K562 (cell line): ENCODE measurements around the gene VSTM2A. TPM values are rescaled to one million over a fixed set of nuclear protein-coding genes. Genes with fewer than 3 reads are reported as not detected.

Experiments
- CBFA2T2 ChIP-seq: fragments of 450-650 bp; conservative IDR thresholded peaks from 2 replicates; pipeline ENCODE4 v1.6.1; 2017; ENCODE audit warnings: mild to moderate bottlenecking
- PTTG1 ChIP-seq: fragments of 450-650 bp; IDR thresholded peaks from 2 replicates; pipeline ENCODE4 v1.6.1; 2016; ENCODE audit warnings: low read depth, mild to moderate bottlenecking, missing genetic modification characterization, missing compliant biosample characterization
- SAFB2 ChIP-seq: fragments of 200-400 bp; formaldehyde crosslinking; IDR thresholded peaks from 2 replicates; pipeline ENCODE4 v1.6.1; 2018; ENCODE audit warnings: borderline replicate concordance, low read length, low read depth, moderate library complexity; ENCODE audit not compliant: severe bottlenecking
- TAF1 ChIP-seq: IDR thresholded peaks from 2 replicates; pipeline ENCODE4 v1.6.1; 2011; ENCODE audit warnings: mild to moderate bottlenecking, low read length, moderate library complexity; ENCODE audit not compliant: insufficient read depth, control insufficient read depth, severe bottlenecking; ENCODE audit errors: extremely low read depth
- TEAD4 ChIP-seq, 2 experiments: sonication (generic) in 1 of 2; formaldehyde crosslinking in 1 of 2; IDR thresholded peaks; 2 replicates each; pipeline versions ENCODE4 v1.6.1 to v1.8.0; 2012 to 2022; ENCODE audit warnings: borderline replicate concordance in 1 of 2, inconsistent platforms in 1 of 2, low read length in 1 of 2, mild to moderate bottlenecking in 1 of 2, missing genetic modification reagents in 1 of 2
- ZNF282 ChIP-seq: sonication (generic); formaldehyde crosslinking; IDR thresholded peaks from 2 replicates; pipeline ENCODE4 v1.8.1; 2023; ENCODE audit warnings: missing genetic modification reagents
- ZNF592 ChIP-seq: fragments of 450-650 bp; IDR thresholded peaks from 2 replicates; pipeline ENCODE4 v1.6.1; 2017; ENCODE audit warnings: antibody characterized with exemption, mild to moderate bottlenecking
- polyA plus RNA-seq, 8 experiments: library from polyadenylated mRNA; depleted of rRNA in 4 of 8; stranded (reverse) in 5 of 8; unstranded in 3 of 8; fragments of >200 nt; fragmentation: Nextera tagmentation in 2 of 8; fragmentation: Illumina TruSeq in 1 of 8; extraction: Ambion mirVana in 2 of 8; extraction: Trizol in 1 of 8; gene quantifications; 2 replicates each; pipeline versions ENCODE4 v1.2.1 to v1.2.3, GENCODE V29; 2011 to 2014; ENCODE audit warnings: inconsistent platforms in 1 of 8, missing spikeins in 1 of 8
- total RNA-seq, 7 experiments: library from RNA; depleted of rRNA in 6 of 7; stranded (reverse); fragments of >200 nt in 6 of 7; fragmentation: Illumina TruSeq in 2 of 7; extraction: Trizol in 2 of 7; gene quantifications; 2 replicates each; pipeline versions ENCODE4 v1.2.1 to v1.2.3, GENCODE V29; 2011 to 2021; ENCODE audit warnings: low replicate concordance in 1 of 7

The VSTM2A gene
- total and polyA plus RNA-seq, 9 of the 15 experiments (the other 6 are each of a cell fraction or from before 2014, with no cell fraction given): not detected

GRCh38 chr7:54556121-54556520 lies 13.9 kb downstream of the VSTM2A start (continued):
- no peak for TF ChIP-seq ZNF282 (CRISPR knock-in tag)
- no peak for TF ChIP-seq TEAD4 (IDR thresholded peaks at IDR 0.05; ENCODE audit: low read length)
- no peak for TF ChIP-seq TEAD4 (CRISPR knock-in tag; IDR thresholded peaks at IDR 0.05; ENCODE audit: borderline replicate concordance)
- no peak for TF ChIP-seq ZNF592
- TF ChIP-seq CBFA2T2: no peak
- TF ChIP-seq TAF1: no peak
- TF ChIP-seq PTTG1: no peak
- no peak for TF ChIP-seq SAFB2
- TF ChIP-seq, all 486 proteins: peak for 0
